HepG2 (cell line): Measurements from ENCODE around the gene WNT6. TPM values are rescaled to one million over a fixed set of nuclear protein-coding genes. Genes with fewer than 3 reads are reported as not detected.

Source experiments
- ATAC-seq: fragments of 200-7000 bp; cut with Tn5 transposase; 3 replicates; pipeline ENCODE4 v1.9.1; 2020; ENCODE audit warnings: mild to moderate bottlenecking, moderate library complexity
- BruUV-seq: library from RNA; stranded (reverse); fragments of 400-500 nt; replicated peaks from 2 replicates; lab custom pipeline; 2021; lab: Mats Ljungman, UMichigan
- CTCF ChIA-PET: fragments of 300-600 bp; formaldehyde crosslinking; extraction: SDS; loops from one replicate; lab custom pipeline; 2021; ENCODE audit warnings: low total read pairs, inconsistent platforms, low intra/inter-chr PET ratio; lab: Yijun Ruan, JAX
- POLR2A ChIA-PET: fragments of 350-600 bp; sonication (Branson Sonifier 250); formaldehyde crosslinking; loops from one replicate; lab custom pipeline; 2020; ENCODE audit warnings: antibody characterized with exemption, inconsistent platforms; lab: Yijun Ruan, JAX
- DNase-seq: peaks from one replicate; pipeline ENCODE4 v3.0.0-alpha.2; 2015; ENCODE audit warnings: low spot score
- FAIRE-seq: peaks from 3 replicates; lab custom pipeline; 2011; peaks lifted over from hg19 to GRCh38; lab: Jason Lieb, UNC
- H2AFZ ChIP-seq: one replicate; pipeline ENCODE4 v1.6.1; 2011; ENCODE audit warnings: low read length, inconsistent platforms
- H3K27ac ChIP-seq: fragments of 300-600 bp; 3 replicates; pipeline ENCODE4 v1.8.0; 2011; ENCODE audit warnings: mixed run types, mild to moderate bottlenecking, mixed read lengths, low read length, inconsistent platforms; ENCODE audit not compliant: insufficient read depth; ENCODE audit errors: extremely low read length
- H3K27me3 ChIP-seq, 2 experiments: fragments of 200-600 bp in 1 of 2; 2 replicates in 1 of 2; 3 replicates in 1 of 2; pipeline versions ENCODE4 v1.6.0 to v1.8.0; 2011; ENCODE audit warnings: low read length in 2 of 2, mild to moderate bottlenecking in 2 of 2, moderate library complexity in 2 of 2, inconsistent platforms in 1 of 2; ENCODE audit not compliant: insufficient read depth in 2 of 2, control insufficient read depth in 1 of 2
- H3K36me3 ChIP-seq, 2 experiments: fragments of 200-600 bp in 1 of 2; replicated peaks in 1 of 2; 2 replicates in 1 of 2; 3 replicates in 1 of 2; pipeline versions ENCODE4 v1.5.1 to v1.8.0; 2011; ENCODE audit warnings: low read length in 2 of 2, inconsistent platforms in 1 of 2; ENCODE audit not compliant: insufficient read depth in 2 of 2, control insufficient read depth in 1 of 2
- H3K4me1 ChIP-seq: 2 replicates; pipeline ENCODE4 v1.5.1; 2012; ENCODE audit warnings: low read length, inconsistent platforms; ENCODE audit not compliant: insufficient read depth
- H3K4me2 ChIP-seq: 2 replicates; pipeline ENCODE4 v1.6.0; 2011; ENCODE audit warnings: low read depth, low read length, inconsistent platforms
- H3K4me3 ChIP-seq, 3 experiments: fragments of 200-600 bp in 1 of 3; sonication (generic), shearing (Covaris generic) in 1 of 3; replicated peaks in 1 of 3; 2 replicates each; pipeline ENCODE4 v1.5.1; 2011 to 2016; ENCODE audit warnings: low read length in 3 of 3, inconsistent platforms in 2 of 3, low read depth in 2 of 3, mild to moderate bottlenecking in 2 of 3, control low read depth in 1 of 3, mixed read lengths in 1 of 3; ENCODE audit not compliant: insufficient read depth in 1 of 3
- H3K79me2 ChIP-seq: one replicate; pipeline ENCODE4 v1.6.1; 2011; ENCODE audit warnings: low read length, inconsistent platforms; ENCODE audit not compliant: insufficient read depth
- H3K9ac ChIP-seq: 2 replicates; pipeline ENCODE4 v1.6.0; 2011; ENCODE audit warnings: mild to moderate bottlenecking, low read depth, low read length, inconsistent platforms; ENCODE audit not compliant: insufficient read depth
- H3K9me3 ChIP-seq: 2 replicates; pipeline ENCODE4 v1.5.1; 2012; ENCODE audit warnings: mild to moderate bottlenecking, low read length
- H4K20me1 ChIP-seq: 2 replicates; pipeline ENCODE4 v1.6.0; 2011; ENCODE audit warnings: inconsistent platforms, mild to moderate bottlenecking, low read length, moderate library complexity; ENCODE audit not compliant: insufficient read depth
- ARID2 ChIP-seq: sonication (generic); formaldehyde crosslinking; IDR thresholded peaks from 2 replicates; pipeline ENCODE4 v1.8.1; 2022; ENCODE audit warnings: mild to moderate bottlenecking, missing genetic modification reagents, borderline replicate concordance
- EZH2 ChIP-seq: conservative IDR thresholded peaks from 2 replicates; pipeline ENCODE4 v1.6.1; 2012; ENCODE audit warnings: mild to moderate bottlenecking, low read depth, low read length, moderate library complexity
- GTF3A ChIP-seq: sonication (generic); formaldehyde crosslinking; conservative IDR thresholded peaks from 2 replicates; pipeline ENCODE4 v1.4.0; 2020; ENCODE audit warnings: mild to moderate bottlenecking, missing genetic modification reagents
- KMT2B ChIP-seq: IDR thresholded peaks from 2 replicates; pipeline ENCODE4 v1.6.1; 2016; ENCODE audit warnings: missing genetic modification reagents, missing compliant biosample characterization
- NFIB ChIP-seq: sonication (generic); formaldehyde crosslinking; IDR thresholded peaks from 2 replicates; pipeline ENCODE4 v1.9.0; 2021; ENCODE audit warnings: missing genetic modification reagents, mild to moderate bottlenecking, borderline replicate concordance
- NR2C2 ChIP-seq: sonication (generic); formaldehyde crosslinking; IDR thresholded peaks from 2 replicates; pipeline ENCODE4 v1.4.0; 2020; ENCODE audit warnings: missing genetic modification reagents, mild to moderate bottlenecking, moderate library complexity, borderline replicate concordance
- SMARCC2 ChIP-seq: fragments of 450-650 bp; IDR thresholded peaks from 2 replicates; pipeline ENCODE4 v1.6.1; 2017; ENCODE audit warnings: antibody characterized with exemption, mild to moderate bottlenecking
- TARDBP ChIP-seq: sonication (generic); formaldehyde crosslinking; IDR thresholded peaks from 2 replicates; pipeline ENCODE4 v1.8.0; 2022; ENCODE audit warnings: mild to moderate bottlenecking, missing genetic modification reagents
- ZNF431 ChIP-seq: sonication (generic); formaldehyde crosslinking; IDR thresholded peaks from 2 replicates; pipeline ENCODE4 v1.9.0; 2022; ENCODE audit warnings: missing genetic modification reagents, low read depth, mild to moderate bottlenecking, borderline replicate concordance
- ZNF558 ChIP-seq: sonication (generic); formaldehyde crosslinking; IDR thresholded peaks from 2 replicates; pipeline ENCODE4 v1.9.0; 2022; ENCODE audit warnings: mild to moderate bottlenecking, missing genetic modification reagents, borderline replicate concordance
- WGBS: methylation state at CpG from one replicate; pipeline ENCODE4 v1.1.6; 2017; ENCODE audit warnings: low lambda C conversion rate; 5-methylcytosine and 5-hydroxymethylcytosine counted together
- in situ Hi-C: cut with HindIII; loops from 2 replicates; pipeline ENCODE4 v1.10.0; 2017; ENCODE audit warnings: low pct_unique_long_range_greater_than_20kb; ENCODE audit not compliant: extremely low pct_ligation_motif_present
- intact Hi-C: fragments of 100-400 bp; cut with micrococcal nuclease; formaldehyde crosslinking; loops from one replicate; pipeline ENCODE4 v1.10.0; 2022; ENCODE audit not compliant: unreplicated experiment
- polyA plus RNA-seq, 8 experiments: library from polyadenylated mRNA; depleted of rRNA in 3 of 8; stranded (reverse) in 7 of 8; unstranded in 1 of 8; fragments of >200 nt; fragmentation: Illumina TruSeq in 4 of 8; extraction: Trizol in 4 of 8; gene quantifications; 2 replicates each; pipeline versions ENCODE4 v1.2.1 to v1.2.3, GENCODE V29; 2011 to 2016; ENCODE audit warnings: low read depth in 4 of 8, missing spikeins in 1 of 8, mixed read lengths in 1 of 8; ENCODE audit not compliant: insufficient read depth in 1 of 8
- total RNA-seq, 5 experiments: library from RNA; depleted of rRNA; stranded (reverse); fragments of >200 nt; fragmentation: Illumina TruSeq; extraction: Trizol; gene quantifications; 2 replicates each; pipeline ENCODE4 v1.2.3, GENCODE V29; 2016; ENCODE audit warnings: low read depth in 1 of 5

WNT6 gene
- total and polyA plus RNA-seq, 2 of the 13 experiments (the other 11 are each of a cell fraction or from before 2014, with no cell fraction given) = 0.20 TPM; not detected in 1

DNA sequence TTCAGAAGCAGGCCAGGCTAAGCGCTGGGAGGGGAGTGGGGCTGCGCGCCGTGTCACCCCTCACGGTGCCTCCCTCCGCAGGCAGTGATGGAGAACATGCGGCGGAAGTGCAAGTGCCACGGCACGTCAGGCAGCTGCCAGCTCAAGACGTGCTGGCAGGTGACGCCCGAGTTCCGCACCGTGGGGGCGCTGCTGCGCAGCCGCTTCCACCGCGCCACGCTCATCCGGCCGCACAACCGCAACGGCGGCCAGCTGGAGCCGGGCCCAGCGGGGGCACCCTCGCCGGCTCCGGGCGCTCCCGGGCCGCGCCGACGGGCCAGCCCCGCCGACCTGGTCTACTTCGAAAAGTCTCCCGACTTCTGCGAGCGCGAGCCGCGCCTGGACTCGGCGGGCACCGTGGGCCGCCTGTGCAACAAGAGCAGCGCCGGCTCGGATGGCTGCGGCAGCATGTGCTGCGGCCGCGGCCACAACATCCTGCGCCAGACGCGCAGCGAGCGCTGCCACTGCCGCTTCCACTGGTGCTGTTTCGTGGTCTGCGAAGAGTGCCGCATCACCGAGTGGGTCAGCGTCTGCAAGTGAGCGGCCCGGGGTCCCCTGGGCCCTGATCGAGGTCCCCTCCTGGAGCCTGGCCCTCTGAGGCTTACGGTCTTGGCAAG is 33.2 kb downstream of the WNT6 start (continued):
- 0 out of 2 replicates have a peak, but pooled peaks have one; percentile 54 for TF ChIP-seq ZNF431 (CRISPR knock-in tag)
- TF ChIP-seq, all 625 proteins: peak for 131

GRCh38 chr2:218893349-218894150 is 33.9 kb downstream of the WNT6 start:
- CTCF ChIA-PET = no interaction called here
- intact Hi-C loops = no loop called here
- Histone ChIP-seq H3K36me3 (no peaks in the 10 kb centered on the region), H2AFZ (no peak overlapping the region), H3K4me1 (peaks cover 51% of the 10 kb centered on the region), H3K4me2 (peak overlapping the region; percentile 74), H3K27me3 (peaks cover 31 to 87% of the 10 kb centered on the region in 2 experiments; a peak in 4 of 5 replicates), H3K79me2 (no peaks in the 10 kb centered on the region), H3K9ac (no peak overlapping the region), H3K4me3 (peak overlapping the region; percentile 36 to 65 (median 50); a peak in 3 of 6 replicates), H3K27ac (no peak overlapping the region), H4K20me1 (no peaks in the 10 kb centered on the region; the same call in 1 of the 2 replicates), H3K9me3 (no peaks in the 10 kb centered on the region)
- WGBS = 24% methylated on average over 10 of the region's 10 CpGs
- ATAC-seq (no peak), FAIRE-seq (no peak), DNase-seq (no peak)
- in situ Hi-C loops = no loop called here
- TF ChIP-seq TARDBP = 0 out of 2 replicates have a peak, but pooled peaks have one; percentile 21
- TF ChIP-seq NR2C2 (CRISPR knock-in tag) = no peak
- 0 out of 2 replicates have a peak, but pooled peaks have one; percentile 69 for TF ChIP-seq ARID2 (CRISPR knock-in tag)
- peak; percentile 3; the same call in 1 of the 2 replicates for TF ChIP-seq ZNF558 (CRISPR knock-in tag)
- 0 out of 2 replicates have a peak, but pooled peaks have one; percentile 25 for TF ChIP-seq EZH2
- no peak for TF ChIP-seq KMT2B (CRISPR knock-in tag)
- 0 out of 2 replicates have a peak, but pooled peaks have one; percentile 12 for TF ChIP-seq GTF3A
- no peak for TF ChIP-seq SMARCC2
- no peak for TF ChIP-seq NFIB (CRISPR knock-in tag)
- POLR2A ChIA-PET = no interaction called here
- no TSS peak for BruUV-seq
